ENCODE data around the gene GET3.
"Not testable (repeated sequence)": the region's sequence is repeated elsewhere in the genome, so short reads cannot be mapped to it uniquely, and the experiment has no call there.

The GET3 gene

GRCh38 chr19:12715102-12715501 is 22.2 kb upstream of the GET3 start:
- no peak for TF ChIP-seq SPI1 (IDR thresholded peaks at IDR 0.05; ENCODE audit: low read depth, low read length)
- no peak for TF ChIP-seq POLR2A (IDR thresholded peaks at IDR 0.05; ENCODE audit: low read depth, low read length)
- TF ChIP-seq TAF1 (IDR thresholded peaks at IDR 0.05; ENCODE audit: low read depth, low read length) = no peak
- TF ChIP-seq PAX5 (IDR thresholded peaks at IDR 0.05; ENCODE audit: insufficient read depth, low read length, severe bottlenecking) = no peak
- TF ChIP-seq POU2F2 (IDR thresholded peaks at IDR 0.05; ENCODE audit: low read depth, low read length) = no peak
- no peak for TF ChIP-seq POLR2AphosphoS5 (IDR thresholded peaks at IDR 0.05; ENCODE audit: low read depth, low read length)
- no peak for FAIRE-seq

GRCh38 chr19:12715929-12716328 is 21.4 kb upstream of the GET3 start:
- FAIRE-seq = no peak
- no peak for TF ChIP-seq SPI1 (IDR thresholded peaks at IDR 0.05; ENCODE audit: low read depth, low read length)
- TF ChIP-seq POLR2AphosphoS5 (IDR thresholded peaks at IDR 0.05; ENCODE audit: low read depth, low read length) = no peak
- no peak for TF ChIP-seq POU2F2 (IDR thresholded peaks at IDR 0.05; ENCODE audit: low read depth, low read length)
- no peak for DNase-seq (ENCODE audit: insufficient read length, low spot score)

More at GRCh38 chr19:12715102-12715501, 22.2 kb upstream of the GET3 start:
- DNase-seq (ENCODE audit: insufficient read length, low spot score) = no peak

- FAIRE-seq = no peak
- DNase-seq (ENCODE audit: insufficient read length, low spot score) = no peak
Observed at GRCh38 chr19:12720296-12720695, 17.0 kb upstream of the GET3 start.

GRCh38 chr19:12720851-12721655 is 16.2 kb upstream of the GET3 start:
- DNase-seq (ENCODE audit: insufficient read length, low spot score) (no peak), FAIRE-seq (no peak)
- TF ChIP-seq POLR2A (IDR thresholded peaks at IDR 0.05; ENCODE audit: low read depth, low read length) (no peak), POLR2AphosphoS5 (IDR thresholded peaks at IDR 0.05; ENCODE audit: low read depth, low read length) (no peak), POU2F2 (IDR thresholded peaks at IDR 0.05; ENCODE audit: low read depth, low read length) (no peak), SPI1 (IDR thresholded peaks at IDR 0.05; ENCODE audit: low read depth, low read length) (no peak)

More at GRCh38 chr19:12720296-12720695, 17.0 kb upstream of the GET3 start:
- TF ChIP-seq PAX5 (IDR thresholded peaks at IDR 0.05; ENCODE audit: insufficient read depth, low read length, severe bottlenecking) = no peak
- no peak for TF ChIP-seq POLR2AphosphoS5 (IDR thresholded peaks at IDR 0.05; ENCODE audit: low read depth, low read length)
- no peak for TF ChIP-seq SPI1 (IDR thresholded peaks at IDR 0.05; ENCODE audit: low read depth, low read length)
- TF ChIP-seq POLR2A (IDR thresholded peaks at IDR 0.05; ENCODE audit: low read depth, low read length) = no peak
- TF ChIP-seq POU2F2 (IDR thresholded peaks at IDR 0.05; ENCODE audit: low read depth, low read length) = no peak
- no peak for TF ChIP-seq TAF1 (IDR thresholded peaks at IDR 0.05; ENCODE audit: low read depth, low read length)

GRCh38 chr19:12721656-12722565 is 15.4 kb upstream of the GET3 start:
- peak; percentile 75 for DNase-seq (ENCODE audit: insufficient read length, low spot score)

GRCh38 chr19:12722566-12723380 is 14.5 kb upstream of the GET3 start:
- peak; percentile 96 for FAIRE-seq
- TF ChIP-seq SPI1 (IDR thresholded peaks at IDR 0.05; ENCODE audit: low read depth, low read length) (no peak), POLR2AphosphoS5 (IDR thresholded peaks at IDR 0.05; ENCODE audit: low read depth, low read length) (peak; percentile 76), POU2F2 (IDR thresholded peaks at IDR 0.05; ENCODE audit: low read depth, low read length) (0 out of 2 replicates have a peak, but pooled peaks have one; percentile 65), TAF1 (IDR thresholded peaks at IDR 0.05; ENCODE audit: low read depth, low read length) (0 out of 2 replicates have a peak, but pooled peaks have one; percentile 16), POLR2A (IDR thresholded peaks at IDR 0.05; ENCODE audit: low read depth, low read length) (peak; percentile 40; the same call in 1 of the 2 replicates), PAX5 (IDR thresholded peaks at IDR 0.05; ENCODE audit: insufficient read depth, low read length, severe bottlenecking) (no peak)
- peak; percentile 97 for DNase-seq (ENCODE audit: insufficient read length, low spot score)

More at GRCh38 chr19:12721656-12722565, 15.4 kb upstream of the GET3 start:
- no peak for FAIRE-seq
- TF ChIP-seq TAF1 (IDR thresholded peaks at IDR 0.05; ENCODE audit: low read depth, low read length) (peak; percentile 55; the same call in 1 of the 2 replicates), PAX5 (IDR thresholded peaks at IDR 0.05; ENCODE audit: insufficient read depth, low read length, severe bottlenecking) (no peak), POU2F2 (IDR thresholded peaks at IDR 0.05; ENCODE audit: low read depth, low read length) (peak; percentile 40; the same call in 1 of the 2 replicates), SPI1 (IDR thresholded peaks at IDR 0.05; ENCODE audit: low read depth, low read length) (no peak), POLR2A (IDR thresholded peaks at IDR 0.05; ENCODE audit: low read depth, low read length) (no peak), POLR2AphosphoS5 (IDR thresholded peaks at IDR 0.05; ENCODE audit: low read depth, low read length) (peak; percentile 59; the same call in 1 of the 2 replicates)

- no peak for FAIRE-seq
- no peak for TF ChIP-seq POLR2A (IDR thresholded peaks at IDR 0.05; ENCODE audit: low read depth, low read length)
- TF ChIP-seq SPI1 (IDR thresholded peaks at IDR 0.05; ENCODE audit: low read depth, low read length) = no peak
- no peak for TF ChIP-seq POLR2AphosphoS5 (IDR thresholded peaks at IDR 0.05; ENCODE audit: low read depth, low read length)
- TF ChIP-seq TAF1 (IDR thresholded peaks at IDR 0.05; ENCODE audit: low read depth, low read length) = no peak
- no peak for TF ChIP-seq PAX5 (IDR thresholded peaks at IDR 0.05; ENCODE audit: insufficient read depth, low read length, severe bottlenecking)
- no peak for TF ChIP-seq POU2F2 (IDR thresholded peaks at IDR 0.05; ENCODE audit: low read depth, low read length)
- no peak for DNase-seq (ENCODE audit: insufficient read length, low spot score)
Observed at GRCh38 chr19:12723381-12723640, 14.0 kb upstream of the GET3 start.

GRCh38 chr19:12723641-12724426 is 13.5 kb upstream of the GET3 start, which contains the start of gene TNPO2:
Gene TNPO2, minus strand, starts transcription at chr19:12723932. Its CDS starts 2,955 bp downstream, at chr19:12720977.
- DNase-seq (ENCODE audit: insufficient read length, low spot score) (peak; percentile 69), FAIRE-seq (peak; percentile 95)
- TF ChIP-seq POLR2A (IDR thresholded peaks at IDR 0.05; ENCODE audit: low read depth, low read length) (peak; percentile 23; the same call in 1 of the 2 replicates), PAX5 (IDR thresholded peaks at IDR 0.05; ENCODE audit: insufficient read depth, low read length, severe bottlenecking) (no peak), POLR2AphosphoS5 (IDR thresholded peaks at IDR 0.05; ENCODE audit: low read depth, low read length) (no peak), POU2F2 (IDR thresholded peaks at IDR 0.05; ENCODE audit: low read depth, low read length) (no peak), SPI1 (IDR thresholded peaks at IDR 0.05; ENCODE audit: low read depth, low read length) (0 out of 2 replicates have a peak, but pooled peaks have one; percentile 34), TAF1 (IDR thresholded peaks at IDR 0.05; ENCODE audit: low read depth, low read length) (peak; percentile 15; the same call in 1 of the 2 replicates)

- DNase-seq (ENCODE audit: insufficient read length, low spot score); FAIRE-seq: not testable (repeated sequence)
Observed at GRCh38 chr19:12725612-12726011, 11.7 kb upstream of the GET3 start.
